Epithelial cell of esophagus (primary cell): ENCODE measurements around the gene TINAGL1.

Source experiments
- DNase-seq: peaks from one replicate; pipeline ENCODE4 v3.0.0; 2010; ENCODE audit warnings: low read depth
- H3K4me3 ChIP-seq: 2 replicates; pipeline ENCODE4 v1.5.1; 2011; ENCODE audit warnings: mild to moderate bottlenecking, low read length, control low read depth
- TF ChIP-seq, protein P1 (sequence below): IDR thresholded peaks from 2 replicates; pipeline ENCODE4 v1.5.1; 2011; ENCODE audit warnings: low read depth, mild to moderate bottlenecking, low read length, control low read depth, inconsistent platforms; ENCODE audit not compliant: insufficient read depth; ENCODE audit errors: missing control alignments

The TINAGL1 gene

GRCh38 chr1:31598980-31599379 is 22.7 kb downstream of the TINAGL1 start:
- no peak overlapping the region for H3K4me3 ChIP-seq
- DNase-seq, result no peak
- TF ChIP-seq, protein P1, sequence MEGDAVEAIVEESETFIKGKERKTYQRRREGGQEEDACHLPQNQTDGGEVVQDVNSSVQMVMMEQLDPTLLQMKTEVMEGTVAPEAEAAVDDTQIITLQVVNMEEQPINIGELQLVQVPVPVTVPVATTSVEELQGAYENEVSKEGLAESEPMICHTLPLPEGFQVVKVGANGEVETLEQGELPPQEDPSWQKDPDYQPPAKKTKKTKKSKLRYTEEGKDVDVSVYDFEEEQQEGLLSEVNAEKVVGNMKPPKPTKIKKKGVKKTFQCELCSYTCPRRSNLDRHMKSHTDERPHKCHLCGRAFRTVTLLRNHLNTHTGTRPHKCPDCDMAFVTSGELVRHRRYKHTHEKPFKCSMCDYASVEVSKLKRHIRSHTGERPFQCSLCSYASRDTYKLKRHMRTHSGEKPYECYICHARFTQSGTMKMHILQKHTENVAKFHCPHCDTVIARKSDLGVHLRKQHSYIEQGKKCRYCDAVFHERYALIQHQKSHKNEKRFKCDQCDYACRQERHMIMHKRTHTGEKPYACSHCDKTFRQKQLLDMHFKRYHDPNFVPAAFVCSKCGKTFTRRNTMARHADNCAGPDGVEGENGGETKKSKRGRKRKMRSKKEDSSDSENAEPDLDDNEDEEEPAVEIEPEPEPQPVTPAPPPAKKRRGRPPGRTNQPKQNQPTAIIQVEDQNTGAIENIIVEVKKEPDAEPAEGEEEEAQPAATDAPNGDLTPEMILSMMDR, result no peak

GRCh38 chr1:31600641-31601040 is 24.3 kb downstream of the TINAGL1 start:
- TF ChIP-seq, protein P1, result no peak
- H3K4me3 ChIP-seq, result no peak overlapping the region
- no peak for DNase-seq

GRCh38 chr1:31602081-31602480 is 25.8 kb downstream of the TINAGL1 start:
- H3K4me3 ChIP-seq, result no peak overlapping the region
- TF ChIP-seq, protein P1, result no peak
- no peak for DNase-seq

GRCh38 chr1:31605908-31606427 is 29.7 kb downstream of the TINAGL1 start:
- TF ChIP-seq, protein P1, result no peak
- no peak overlapping the region for H3K4me3 ChIP-seq
- DNase-seq, result peak; percentile 67

- no peak for DNase-seq
- H3K4me3 ChIP-seq, result no peak overlapping the region
- TF ChIP-seq, protein P1, result no peak
Measured at GRCh38 chr1:31607360-31607759, 31.0 kb downstream of the TINAGL1 start.

DNA sequence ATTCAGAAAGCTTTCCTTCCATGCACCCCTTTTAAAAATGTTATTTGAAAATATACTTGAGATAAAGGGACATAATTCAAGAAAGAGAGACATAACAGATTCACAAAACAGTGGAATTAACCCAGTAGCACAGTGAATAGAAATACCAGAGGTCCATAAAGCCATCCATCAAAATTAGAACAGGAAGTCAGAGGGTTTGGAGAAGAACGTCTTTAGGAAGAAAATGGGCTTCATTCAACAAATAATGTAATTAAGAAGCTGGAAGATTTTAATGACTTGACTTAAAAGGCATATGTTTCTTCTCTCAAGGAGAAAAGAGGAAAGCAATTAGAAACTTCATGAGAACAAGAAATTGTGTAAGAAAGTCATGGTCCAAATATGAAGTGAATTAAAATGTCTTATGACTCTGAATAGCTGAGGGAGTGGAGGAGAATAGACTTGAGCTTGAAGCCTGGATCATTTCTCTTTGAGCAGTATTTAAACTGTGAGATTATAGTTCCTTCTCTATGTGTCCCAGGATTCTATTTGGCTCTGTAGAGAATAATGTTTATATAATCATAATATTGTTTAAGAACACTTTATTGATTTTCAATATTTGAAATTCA is 33.3 kb downstream of the TINAGL1 start:
- DNase-seq, result no peak
- TF ChIP-seq, protein P1, result no peak
- no peak overlapping the region for H3K4me3 ChIP-seq

GRCh38 chr1:31614414-31615005 is 38.2 kb downstream of the TINAGL1 start:
- no peak overlapping the region for H3K4me3 ChIP-seq
- DNase-seq, result no peak
- TF ChIP-seq, protein P1, result no peak
